HTR-8/SVneo (cell line): ENCODE data around the gene LRMDA.

Experiments used
- DNase-seq: peaks from one replicate; pipeline ENCODE4 v3.0.0; 2011; ENCODE audit warnings: low spot score, mixed read lengths; ENCODE audit not compliant: insufficient read length
- FAIRE-seq: peaks from 2 replicates; lab custom pipeline; 2011; peaks lifted over from hg19 to GRCh38; lab: Jason Lieb, UNC

Gene LRMDA

DNA sequence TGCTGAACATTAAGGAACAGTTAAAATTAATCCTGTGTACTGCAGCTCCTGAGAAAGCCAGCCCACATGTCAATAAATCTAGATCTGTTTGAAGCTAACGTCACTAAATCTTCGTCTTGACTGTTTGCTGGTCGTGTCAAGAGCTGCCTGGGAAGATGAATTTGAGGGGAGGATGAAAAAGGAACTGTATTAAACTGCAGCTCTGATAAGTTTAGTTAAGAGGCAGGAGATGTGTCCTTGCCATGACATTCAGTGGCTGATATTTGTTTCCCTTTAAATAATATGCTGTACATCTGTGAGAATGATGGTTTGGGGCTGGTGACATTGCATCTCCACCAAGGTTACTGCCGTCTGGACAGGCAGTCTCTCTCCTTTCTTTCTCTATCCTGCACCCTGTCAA lies 435.3 kb downstream of the LRMDA start:
- FAIRE-seq = no peak
- no peak for DNase-seq

DNA sequence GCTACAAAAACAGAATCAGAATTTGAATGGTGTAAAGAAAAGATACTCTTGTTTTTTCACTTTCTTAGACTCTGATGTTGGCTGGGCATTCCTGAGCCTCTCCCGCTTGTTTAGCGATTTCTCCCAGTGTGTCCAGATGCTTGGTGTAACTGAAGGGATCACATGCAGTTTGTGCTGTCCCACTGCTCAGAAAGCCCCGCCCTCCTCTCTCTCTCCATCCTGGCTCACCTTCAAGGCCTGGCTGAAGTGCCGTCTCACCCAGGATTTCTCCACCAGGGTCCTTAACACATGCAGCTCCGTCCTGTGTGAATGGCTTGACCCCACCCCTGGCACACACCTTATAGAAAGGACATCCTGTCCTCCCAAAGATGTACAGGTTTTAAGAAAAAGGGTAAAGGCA lies 437.1 kb downstream of the LRMDA start:
- FAIRE-seq = no peak
- no peak for DNase-seq

GRCh38 chr10:75870039-75870645 lies 438.7 kb downstream of the LRMDA start:
- no peak for DNase-seq
- no peak for FAIRE-seq

- FAIRE-seq = no peak
Observed at GRCh38 chr10:75875740-75876139, 444.3 kb downstream of the LRMDA start.

DNA sequence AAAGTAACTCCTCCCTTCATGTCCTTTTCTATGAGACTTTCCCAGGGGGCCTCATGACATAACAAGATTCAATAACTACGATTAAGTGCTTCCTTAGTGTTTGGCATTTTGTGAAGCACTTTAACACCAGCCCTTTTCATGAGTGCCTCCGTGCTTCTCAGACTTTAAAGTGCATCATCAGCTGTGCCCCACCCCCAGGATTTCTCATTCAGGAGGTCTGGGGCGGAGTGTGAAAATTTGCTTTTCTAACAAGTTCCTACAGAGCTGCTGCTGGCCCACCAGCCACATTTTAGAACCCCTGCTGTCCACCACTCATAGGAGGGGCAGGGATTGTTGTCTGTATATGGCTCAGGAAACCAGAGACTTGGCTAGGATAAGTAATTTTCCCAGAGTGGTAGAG lies 445.3 kb downstream of the LRMDA start:
- FAIRE-seq = no peak
- no peak for DNase-seq

More at GRCh38 chr10:75875740-75876139, 444.3 kb downstream of the LRMDA start:
- DNase-seq = no peak

- no peak for DNase-seq
Observed at GRCh38 chr10:75877877-75878276, 446.5 kb downstream of the LRMDA start.

DNA sequence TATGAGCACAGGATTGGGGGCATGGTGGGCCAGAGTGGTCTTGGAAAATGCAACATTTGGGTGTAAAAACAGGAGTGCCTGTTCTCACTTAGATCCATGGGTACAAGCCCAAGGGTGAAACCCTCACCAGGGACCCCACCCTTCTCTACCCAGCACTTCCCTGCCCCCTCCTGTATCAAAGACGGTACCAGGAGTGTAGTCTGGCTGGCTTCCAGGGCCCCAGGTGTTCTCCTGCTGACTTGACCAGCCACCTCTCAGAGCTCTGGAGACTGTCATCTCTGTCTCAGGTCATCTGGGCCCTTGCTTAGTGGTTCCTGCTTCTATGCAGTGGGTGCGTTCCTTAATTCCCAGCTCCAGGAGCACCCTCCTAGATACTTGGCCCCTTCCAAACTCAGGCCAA lies 447.2 kb downstream of the LRMDA start:
- DNase-seq = no peak
- no peak for FAIRE-seq

More at GRCh38 chr10:75877877-75878276, 446.5 kb downstream of the LRMDA start:
- no peak for FAIRE-seq

GRCh38 chr10:75880031-75880775 lies 448.8 kb downstream of the LRMDA start:
- DNase-seq (no peak), FAIRE-seq (no peak)

- DNase-seq = no peak
- no peak for FAIRE-seq
Observed at GRCh38 chr10:75883081-75884072, 452.0 kb downstream of the LRMDA start.

GRCh38 chr10:75884808-75885207 lies 453.4 kb downstream of the LRMDA start:
- FAIRE-seq (no peak), DNase-seq (no peak)

- no peak for DNase-seq
- no peak for FAIRE-seq
Observed at GRCh38 chr10:75887369-75887768, 455.9 kb downstream of the LRMDA start.

GRCh38 chr10:75887992-75888680 lies 456.7 kb downstream of the LRMDA start:
- DNase-seq = no peak
- no peak for FAIRE-seq

- no peak for FAIRE-seq
- no peak for DNase-seq
Observed at GRCh38 chr10:75889051-75889450, 457.6 kb downstream of the LRMDA start.

- no peak for DNase-seq
- no peak for FAIRE-seq
Observed at GRCh38 chr10:75894761-75895160, 463.3 kb downstream of the LRMDA start.

- no peak for DNase-seq
- no peak for FAIRE-seq
Observed at GRCh38 chr10:75895259-75895658, 463.8 kb downstream of the LRMDA start.

- DNase-seq (no peak), FAIRE-seq (no peak)
Observed at GRCh38 chr10:75899816-75900390, 468.5 kb downstream of the LRMDA start.

DNA sequence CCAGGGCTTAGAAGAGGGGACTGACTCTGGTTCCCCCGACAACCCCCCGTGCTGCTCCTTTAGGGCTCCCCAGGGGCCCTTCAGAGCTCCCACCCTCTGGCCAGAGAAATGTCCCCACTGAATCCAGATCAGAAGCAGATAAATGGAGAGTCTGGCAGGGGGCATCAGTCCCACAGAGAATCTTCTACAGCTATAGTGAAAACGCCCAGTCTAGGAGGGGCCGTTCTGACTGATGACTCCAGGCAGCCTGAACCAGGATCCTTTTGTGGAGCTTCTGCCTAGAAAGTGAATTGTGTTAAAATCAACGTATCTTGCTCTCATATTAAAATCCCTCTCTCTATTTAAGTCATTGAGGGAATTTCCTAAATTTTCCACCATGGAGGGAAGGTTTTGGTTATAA lies 471.4 kb downstream of the LRMDA start:
- FAIRE-seq (no peak), DNase-seq (no peak)

- DNase-seq (no peak), FAIRE-seq (no peak)
Observed at GRCh38 chr10:75904499-75905283, 473.3 kb downstream of the LRMDA start.

DNA sequence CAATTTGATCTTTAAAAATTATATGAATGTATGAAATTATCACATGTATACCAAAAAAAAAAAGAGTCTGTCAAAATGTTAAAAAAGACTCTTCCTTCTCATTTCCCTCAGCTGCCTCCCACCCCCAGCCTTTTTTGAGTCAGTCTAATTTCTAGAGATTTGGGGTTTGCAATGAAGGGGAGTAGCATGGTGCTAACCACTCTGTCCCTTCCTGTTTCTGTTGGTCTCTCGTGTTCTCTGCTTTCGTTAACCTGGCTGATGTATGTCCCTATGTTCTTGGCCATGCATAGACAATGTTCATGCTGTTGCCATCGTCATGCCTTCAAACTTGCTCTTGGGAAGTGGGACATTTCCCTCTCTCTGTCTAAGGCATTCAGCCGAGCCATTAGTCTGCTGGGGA lies 474.1 kb downstream of the LRMDA start:
- FAIRE-seq = no peak
- DNase-seq = no peak
